IPS DF 6.9 (cell line): ENCODE data around the gene B3GALT2.
A peak's percentile ranks its signal among the peaks of the same experiment; 100 is the strongest.
"Not testable (repeated sequence)": the region's sequence is repeated elsewhere in the genome, so short reads cannot be mapped to it uniquely, and the experiment has no call there.

ENCODE experiments used
- DNase-seq: peaks from one replicate; pipeline ENCODE4 v3.0.0-alpha.2; 2013; ENCODE audit warnings: low read depth, low spot score
- H3K27ac ChIP-seq: one replicate; pipeline ENCODE4 v1.5.1; 2013; ENCODE audit warnings: low read length, control low read depth
- H3K27me3 ChIP-seq: 2 replicates; pipeline ENCODE4 v1.6.1; 2013; ENCODE audit warnings: mild to moderate bottlenecking, low read length; ENCODE audit not compliant: control insufficient read depth, insufficient read depth
- H3K36me3 ChIP-seq: 2 replicates; pipeline ENCODE4 v1.6.1; 2013; ENCODE audit warnings: low read length; ENCODE audit not compliant: control insufficient read depth, insufficient read depth
- H3K4me1 ChIP-seq: 2 replicates; pipeline ENCODE4 v1.6.1; 2013; ENCODE audit warnings: low read length; ENCODE audit not compliant: control insufficient read depth, insufficient read depth
- H3K4me3 ChIP-seq: 2 replicates; pipeline ENCODE4 v1.5.1; 2013; ENCODE audit warnings: mild to moderate bottlenecking, low read length
- H3K9me3 ChIP-seq: 2 replicates; pipeline ENCODE4 v1.6.1; 2013; ENCODE audit warnings: low read length, inconsistent platforms; ENCODE audit not compliant: control insufficient read depth, insufficient read depth
- WGBS: extraction: QIAGEN DNeasy Blood & Tissue Kit; methylation state at CpG from one replicate; pipeline ENCODE4 v1.1.7; 2013; ENCODE audit warnings: mixed read lengths, missing lambda C conversion rate; ENCODE audit not compliant: insufficient read length, insufficient coverage; 5-methylcytosine and 5-hydroxymethylcytosine counted together

Gene B3GALT2

GRCh38 chr1:193185901-193186731, at the start of gene B3GALT2:
TSS of gene B3GALT2 (minus strand) at chr1:193186613. CDS start at chr1:193181562, 5,051 bp downstream.
- Histone ChIP-seq H3K4me3 (no peak within 1 kb of the TSS), H3K36me3 (no peaks in the 10 kb centered on the region; the same call in 1 of the 2 replicates), H3K27me3 (no peaks in the 10 kb centered on the region), H3K4me1 (no peaks in the 10 kb centered on the region), H3K9me3 (no peaks in the 10 kb centered on the region), H3K27ac (no peak within 1 kb of the TSS)
- no CpG with 5 or more reads among the region's 13 CpGs for WGBS
- DNase-seq, result no peak

DNA sequence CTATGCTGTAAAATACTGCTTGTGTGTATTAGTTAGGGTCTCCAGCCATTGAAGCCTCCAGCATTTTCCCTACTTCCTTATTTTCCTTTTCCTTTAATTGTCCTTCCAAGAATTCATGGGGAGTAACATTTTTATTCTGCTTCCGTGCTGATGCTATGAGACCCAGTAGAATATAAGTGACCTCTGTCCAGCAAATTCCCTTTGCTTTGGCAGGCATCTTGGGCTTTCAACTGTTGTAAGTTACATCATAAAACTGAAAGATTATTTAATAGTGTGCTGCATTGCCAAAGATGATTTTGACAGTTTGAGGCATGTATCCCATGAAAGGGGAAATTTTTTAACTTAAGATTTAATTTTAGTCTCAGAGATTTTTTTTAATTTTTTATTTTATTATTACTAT, 48.1 kb upstream of the B3GALT2 start:
- H3K27ac ChIP-seq, result no peak overlapping the region
- no peaks in the 10 kb centered on the region for H3K27me3 ChIP-seq
- WGBS, result no CpG with 5 or more reads among the region's 1 CpG
- H3K4me3 ChIP-seq, result no peak overlapping the region
- H3K36me3 ChIP-seq, result no peaks in the 10 kb centered on the region
- H3K9me3 ChIP-seq, result no peaks in the 10 kb centered on the region
- H3K4me1 ChIP-seq, result no peaks in the 10 kb centered on the region
- no peak for DNase-seq

GRCh38 chr1:193231146-193231545, 44.7 kb upstream of the B3GALT2 start:
- not testable (repeated sequence) for H3K27me3 ChIP-seq, H3K27ac ChIP-seq, H3K36me3 ChIP-seq, H3K4me1 ChIP-seq, H3K9me3 ChIP-seq, H3K4me3 ChIP-seq, DNase-seq

DNA sequence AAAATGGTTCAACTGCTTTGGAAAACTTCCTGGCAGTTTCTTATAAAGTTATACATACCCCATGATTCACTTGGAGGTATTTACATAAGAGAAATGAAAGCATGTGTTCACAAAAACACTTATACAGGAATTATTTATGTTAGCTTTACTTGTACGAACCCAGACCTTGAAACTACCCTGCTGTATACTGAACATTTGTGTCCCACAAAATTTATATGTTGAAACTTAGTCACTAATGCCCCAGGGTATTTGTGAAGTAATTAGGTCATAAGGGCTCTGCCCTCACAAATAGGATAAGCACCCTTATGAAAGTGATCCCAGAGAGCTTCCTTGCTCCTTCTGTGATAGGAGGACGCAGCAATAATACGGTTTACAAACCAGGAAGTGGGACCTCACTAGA, 42.7 kb upstream of the B3GALT2 start:
- Histone ChIP-seq H3K27me3 (no peaks in the 10 kb centered on the region), H3K4me1 (no peaks in the 10 kb centered on the region), H3K4me3 (no peak overlapping the region), H3K36me3 (no peaks in the 10 kb centered on the region), H3K9me3 (no peaks in the 10 kb centered on the region), H3K27ac (no peak overlapping the region)
- DNase-seq, result no peak
- WGBS, result no CpG with 5 or more reads among the region's 3 CpGs

- no CpG with 5 or more reads among the region's 8 CpGs for WGBS
- H3K9me3 ChIP-seq, result no peaks in the 10 kb centered on the region
- H3K4me1 ChIP-seq, result 0 out of 2 replicates have a peak, but pooled peaks cover 1% of the 10 kb centered on the region
- H3K27ac ChIP-seq, result no peak overlapping the region
- DNase-seq, result no peak
- no peaks in the 10 kb centered on the region for H3K27me3 ChIP-seq
- H3K36me3 ChIP-seq, result no peaks in the 10 kb centered on the region; the same call in 1 of the 2 replicates
- no peak overlapping the region for H3K4me3 ChIP-seq
These were observed 35.7 kb upstream of the B3GALT2 start for GRCh38 chr1:193222056-193222615.

DNA sequence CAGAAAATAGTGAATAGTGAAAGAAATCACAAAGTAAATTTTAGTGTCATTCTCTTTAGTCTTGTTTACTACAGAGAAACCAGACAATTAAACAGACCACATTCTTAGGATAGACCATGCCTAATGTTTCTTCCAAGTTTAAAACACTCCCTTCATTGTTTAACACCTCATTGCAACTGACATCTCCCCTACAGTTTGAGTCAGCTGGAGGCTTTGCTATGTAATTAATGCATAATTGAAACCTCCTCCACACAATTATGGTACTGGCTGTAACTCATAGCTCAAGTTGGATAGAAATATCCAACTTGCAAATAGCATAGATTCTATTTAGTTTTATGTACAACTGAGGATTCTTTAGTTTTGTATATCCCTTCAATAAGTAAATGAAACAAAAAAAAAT, 35.2 kb upstream of the B3GALT2 start:
- Histone ChIP-seq H3K4me1 (0 out of 2 replicates have a peak, but pooled peaks cover 1% of the 10 kb centered on the region), H3K9me3 (no peaks in the 10 kb centered on the region), H3K27me3 (no peaks in the 10 kb centered on the region), H3K4me3 (no peak overlapping the region), H3K27ac (no peak overlapping the region), H3K36me3 (no peaks in the 10 kb centered on the region; the same call in 1 of the 2 replicates)
- no peak for DNase-seq

- H3K9me3 ChIP-seq, result no peaks in the 10 kb centered on the region
- H3K36me3 ChIP-seq, result no peaks in the 10 kb centered on the region; the same call in 1 of the 2 replicates
- H3K27me3 ChIP-seq, result no peaks in the 10 kb centered on the region
- DNase-seq, result no peak
- 0 out of 2 replicates have a peak, but pooled peaks cover 1% of the 10 kb centered on the region for H3K4me1 ChIP-seq
- no CpG with 5 or more reads among the region's 4 CpGs for WGBS
- no peak overlapping the region for H3K27ac ChIP-seq
- no peak overlapping the region for H3K4me3 ChIP-seq
These were observed 33.0 kb upstream of the B3GALT2 start for GRCh38 chr1:193219391-193219790.

- Histone ChIP-seq H3K36me3 (no peaks in the 10 kb centered on the region; the same call in 1 of the 2 replicates), H3K27ac (no peak overlapping the region), H3K9me3 (no peaks in the 10 kb centered on the region), H3K4me1 (0 out of 2 replicates have a peak, but pooled peaks cover 1% of the 10 kb centered on the region), H3K4me3 (no peak overlapping the region), H3K27me3 (no peaks in the 10 kb centered on the region)
- DNase-seq, result peak; percentile 29
- WGBS, result no CpG with 5 or more reads among the region's 8 CpGs
These were observed 30.5 kb upstream of the B3GALT2 start for GRCh38 chr1:193216920-193217319.

DNA sequence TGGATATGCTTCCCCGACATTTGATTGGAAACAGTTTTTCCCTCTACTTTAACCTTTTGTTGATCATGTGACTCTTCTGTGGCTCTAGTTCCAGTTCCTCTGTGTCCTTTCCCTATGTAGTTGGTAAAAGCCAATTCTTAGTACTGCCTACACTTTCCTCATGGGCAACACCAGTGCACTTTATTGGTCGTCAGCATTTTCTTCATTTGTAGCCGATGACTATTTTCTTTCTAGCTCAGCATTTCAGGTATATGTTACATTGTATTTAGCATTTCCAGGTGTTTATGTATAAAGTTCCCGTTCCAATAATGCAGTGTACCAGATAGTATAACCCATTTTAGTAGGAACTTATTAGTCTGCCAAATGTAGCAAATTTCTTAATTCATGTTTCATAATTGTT, 27.6 kb upstream of the B3GALT2 start:
- H3K27me3 ChIP-seq, result no peaks in the 10 kb centered on the region
- no peak overlapping the region for H3K4me3 ChIP-seq
- no peak overlapping the region for H3K27ac ChIP-seq
- WGBS, result no CpG with 5 or more reads among the region's 4 CpGs
- H3K4me1 ChIP-seq, result 0 out of 2 replicates have a peak, but pooled peaks cover 1% of the 10 kb centered on the region
- no peaks in the 10 kb centered on the region for H3K9me3 ChIP-seq
- no peak for DNase-seq
- H3K36me3 ChIP-seq, result no peaks in the 10 kb centered on the region; the same call in 1 of the 2 replicates

- no peak for DNase-seq
- H3K27me3 ChIP-seq, result no peaks in the 10 kb centered on the region
- H3K9me3 ChIP-seq, result no peaks in the 10 kb centered on the region
- no peak overlapping the region for H3K27ac ChIP-seq
- H3K4me1 ChIP-seq, result 0 out of 2 replicates have a peak, but pooled peaks cover 1% of the 10 kb centered on the region
- WGBS, result no CpG with 5 or more reads among the region's 2 CpGs
- H3K4me3 ChIP-seq, result no peak overlapping the region
- no peaks in the 10 kb centered on the region for H3K36me3 ChIP-seq
These were observed 26.2 kb upstream of the B3GALT2 start for GRCh38 chr1:193212637-193213036.
